IMR-90 (cell line): ENCODE data around the gene DNM3.

Experiments used
- CEBPB ChIP-seq: IDR thresholded peaks from 2 replicates; pipeline ENCODE4 v1.6.1; 2012; ENCODE audit warnings: low read depth, low read length, improper control_type of control experiment
- CTCF ChIP-seq: conservative IDR thresholded peaks from 2 replicates; pipeline ENCODE4 v1.5.1; 2012; ENCODE audit warnings: mild to moderate bottlenecking, low read depth, low read length, improper control_type of control experiment
- FOS ChIP-seq: fragments of 150-350 bp; IDR thresholded peaks from 2 replicates; pipeline ENCODE4 v1.6.1; 2016; ENCODE audit warnings: low read depth, low read length
- MAFK ChIP-seq: IDR thresholded peaks from 2 replicates; pipeline ENCODE4 v1.6.1; 2012; ENCODE audit warnings: low read depth, low read length, improper control_type of control experiment
- MAZ ChIP-seq: IDR thresholded peaks from 2 replicates; pipeline ENCODE4 v1.6.1; 2012; ENCODE audit warnings: low read depth, mild to moderate bottlenecking, low read length, improper control_type of control experiment, moderate library complexity, borderline replicate concordance
- MXI1 ChIP-seq: IDR thresholded peaks from 2 replicates; pipeline ENCODE4 v1.6.1; 2012; ENCODE audit warnings: low read depth, mild to moderate bottlenecking, low read length, moderate library complexity, borderline replicate concordance
- POLR2A ChIP-seq: IDR thresholded peaks from 2 replicates; pipeline ENCODE4 v1.6.1; 2012; ENCODE audit warnings: mild to moderate bottlenecking, low read depth, low read length
- SMC3 ChIP-seq: fragments of 150-350 bp; IDR thresholded peaks from 2 replicates; pipeline ENCODE4 v1.6.1; 2016; ENCODE audit warnings: low read depth, mild to moderate bottlenecking, antibody characterized with exemption, low read length, moderate library complexity
- USF2 ChIP-seq: fragments of 150-350 bp; IDR thresholded peaks from 2 replicates; pipeline ENCODE4 v1.6.1; 2017; ENCODE audit warnings: mild to moderate bottlenecking, antibody characterized with exemption, low read length, low read depth

GRCh38 chr1:171803461-171804022 lies 37.8 kb upstream of the DNM3 start:
- TF ChIP-seq CTCF (no peak), MAFK (no peak), MAZ (no peak), MXI1 (no peak), POLR2A (no peak), SMC3 (no peak), USF2 (no peak), CEBPB (no peak), FOS (no peak)
